WTC11 (cell line): ENCODE results near the gene ZNF292. TPM values are rescaled to one million over a fixed set of nuclear protein-coding genes. Genes with fewer than 3 reads are reported as not detected.

Experiments used
- ATAC-seq: fragments of 200-7000 bp; cut with Tn5 transposase; 2 replicates; pipeline ENCODE4 v1.10.0; 2021; ENCODE audit warnings: mild to moderate bottlenecking, moderate library complexity
- CTCF ChIA-PET: fragments of 300-600 bp; sonication (Branson Sonifier 250); formaldehyde crosslinking; loops from one replicate; lab custom pipeline; 2021; ENCODE audit warnings: antibody characterized with exemption; lab: Charles Lee
- POLR2A ChIA-PET: fragments of 350-600 bp; sonication (Branson Sonifier 250); formaldehyde crosslinking; loops from one replicate; lab custom pipeline; 2021; ENCODE audit warnings: antibody characterized with exemption; lab: Charles Lee
- DNase-seq: peaks from one replicate; pipeline ENCODE4 v3.0.0; 2021; ENCODE audit warnings: low spot score
- H3K27ac Mint-ChIP-seq: 2 replicates; pipeline ENCODE4 v1.8.0; 2021; ENCODE audit warnings: mixed read lengths
- H3K27me3 Mint-ChIP-seq: 2 replicates; pipeline ENCODE4 v1.8.0; 2021; ENCODE audit warnings: low read depth, mild to moderate bottlenecking, moderate library complexity, mixed read lengths
- H3K36me3 Mint-ChIP-seq: 2 replicates; pipeline ENCODE4 v1.8.0; 2021; ENCODE audit warnings: mixed read lengths
- H3K4me1 Mint-ChIP-seq: 2 replicates; pipeline ENCODE4 v1.8.0; 2022; ENCODE audit warnings: mixed read lengths
- H3K4me3 Mint-ChIP-seq: 2 replicates; pipeline ENCODE4 v1.8.0; 2021; ENCODE audit warnings: mild to moderate bottlenecking, moderate library complexity, mixed read lengths
- H3K9me3 Mint-ChIP-seq: 2 replicates; pipeline ENCODE4 v1.8.0; 2021; ENCODE audit warnings: mixed read lengths
- ESRRA ChIP-seq: sonication (generic); formaldehyde crosslinking; IDR thresholded peaks from 2 replicates; pipeline ENCODE4 v1.8.1; 2022; ENCODE audit warnings: mild to moderate bottlenecking, missing genetic modification reagents, borderline replicate concordance
- FOXK1 ChIP-seq: sonication (generic); formaldehyde crosslinking; IDR thresholded peaks from 2 replicates; pipeline ENCODE4 v1.8.0; 2022; ENCODE audit warnings: mild to moderate bottlenecking, moderate library complexity, missing genetic modification reagents
- NFYB ChIP-seq: sonication (generic); formaldehyde crosslinking; conservative IDR thresholded peaks from 2 replicates; pipeline ENCODE4 v1.8.0; 2022; ENCODE audit warnings: low read depth, missing genetic modification reagents
- ZNF138 ChIP-seq: sonication (generic); formaldehyde crosslinking; conservative IDR thresholded peaks from 2 replicates; pipeline ENCODE4 v1.8.1; 2022; ENCODE audit warnings: mild to moderate bottlenecking, moderate library complexity, missing genetic modification reagents
- ZNF416 ChIP-seq: fragments of 250-450 bp; sonication (Bioruptor Pico); IDR thresholded peaks from 2 replicates; pipeline ENCODE4 v1.9.0; 2021; ENCODE audit warnings: mild to moderate bottlenecking, inconsistent platforms
- ZNF423 ChIP-seq: fragments of 250-450 bp; sonication (Bioruptor Pico); IDR thresholded peaks from 2 replicates; pipeline ENCODE4 v2.1.2; 2022; ENCODE audit warnings: mild to moderate bottlenecking, moderate library complexity
- total RNA-seq: library from RNA; stranded (reverse); gene quantifications from 3 replicates; pipeline ENCODE4 v1.2.3, GENCODE V29; 2021
- TF ChIP-seq, protein P1 (sequence below): sonication (generic); formaldehyde crosslinking; IDR thresholded peaks from 2 replicates; pipeline ENCODE4 v1.8.1; 2022; ENCODE audit warnings: missing genetic modification reagents, borderline replicate concordance
- TF ChIP-seq, protein P2 (sequence below): sonication (generic); formaldehyde crosslinking; IDR thresholded peaks from 2 replicates; pipeline ENCODE4 v1.8.1; 2023; ENCODE audit warnings: mild to moderate bottlenecking, missing genetic modification reagents, moderate library complexity
- TF ChIP-seq, protein P3 (sequence below): sonication (generic); formaldehyde crosslinking; IDR thresholded peaks from 2 replicates; pipeline ENCODE4 v1.8.0; 2023; ENCODE audit warnings: mild to moderate bottlenecking, missing genetic modification reagents
- TF ChIP-seq, protein P4 (sequence below): fragments of 250-450 bp; sonication (Bioruptor Pico); IDR thresholded peaks from 2 replicates; pipeline ENCODE4 v1.9.0; 2021; ENCODE audit warnings: mild to moderate bottlenecking
- TF ChIP-seq, protein P5 (sequence below): fragments of 250-450 bp; sonication (Bioruptor Pico); IDR thresholded peaks from 2 replicates; pipeline ENCODE4 v1.9.0; 2021; ENCODE audit warnings: mild to moderate bottlenecking
- TF ChIP-seq, protein P6 (sequence below): sonication (generic); formaldehyde crosslinking; IDR thresholded peaks from 2 replicates; pipeline ENCODE4 v1.8.0; 2023; ENCODE audit warnings: missing genetic modification reagents, mild to moderate bottlenecking, borderline replicate concordance
- TF ChIP-seq, protein P7 (sequence below): sonication (generic); formaldehyde crosslinking; IDR thresholded peaks from 2 replicates; pipeline ENCODE4 v1.8.1; 2022; ENCODE audit warnings: mild to moderate bottlenecking, moderate library complexity, missing genetic modification reagents

Gene ZNF292
- total RNA-seq, 1 experiment from 2014 or later: 42.1 TPM

DNA sequence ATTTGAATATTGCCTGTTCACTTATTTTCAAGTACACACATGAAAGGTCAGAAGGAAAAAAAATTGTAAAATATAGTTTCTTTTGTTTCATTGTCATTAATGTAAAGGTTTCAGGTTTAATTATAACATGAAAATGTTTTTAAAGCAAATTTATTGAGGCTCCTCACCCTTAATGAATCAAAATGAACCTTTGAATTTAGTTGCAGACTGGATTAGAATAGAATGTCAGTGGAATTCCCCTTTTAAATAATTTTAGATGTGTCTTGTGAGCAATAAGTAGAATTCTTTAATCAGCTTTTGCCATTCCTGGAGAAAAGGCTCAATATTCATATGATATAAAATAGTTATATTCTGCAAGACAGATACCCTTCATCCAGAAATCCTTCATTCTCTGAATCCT lies 96.4 kb downstream of the ZNF292 start:
- Mint-ChIP-seq H3K4me3 (no peak overlapping the region), H3K27me3 (no peaks in the 10 kb centered on the region), H3K36me3 (peaks cover 83% of the 10 kb centered on the region), H3K4me1 (peaks cover 24% of the 10 kb centered on the region), H3K9me3 (peaks cover 23% of the 10 kb centered on the region), H3K27ac (no peak overlapping the region)
- no peak for ATAC-seq
- no peak for DNase-seq
- TF ChIP-seq, protein P1, sequence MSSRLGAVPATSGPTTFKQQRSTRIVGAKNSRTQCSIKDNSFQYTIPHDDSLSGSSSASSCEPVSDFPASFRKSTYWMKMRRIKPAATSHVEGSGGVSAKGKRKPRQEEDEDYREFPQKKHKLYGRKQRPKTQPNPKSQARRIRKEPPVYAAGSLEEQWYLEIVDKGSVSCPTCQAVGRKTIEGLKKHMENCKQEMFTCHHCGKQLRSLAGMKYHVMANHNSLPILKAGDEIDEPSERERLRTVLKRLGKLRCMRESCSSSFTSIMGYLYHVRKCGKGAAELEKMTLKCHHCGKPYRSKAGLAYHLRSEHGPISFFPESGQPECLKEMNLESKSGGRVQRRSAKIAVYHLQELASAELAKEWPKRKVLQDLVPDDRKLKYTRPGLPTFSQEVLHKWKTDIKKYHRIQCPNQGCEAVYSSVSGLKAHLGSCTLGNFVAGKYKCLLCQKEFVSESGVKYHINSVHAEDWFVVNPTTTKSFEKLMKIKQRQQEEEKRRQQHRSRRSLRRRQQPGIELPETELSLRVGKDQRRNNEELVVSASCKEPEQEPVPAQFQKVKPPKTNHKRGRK (CRISPR knock-in tag): no peak
- TF ChIP-seq ZNF423 (CRISPR knock-in tag) (no peak), FOXK1 (CRISPR knock-in tag) (no peak), ZNF416 (CRISPR knock-in tag) (no peak), ESRRA (no peak), NFYB (CRISPR knock-in tag) (no peak), ZNF138 (no peak)
- TF ChIP-seq, protein P2, sequence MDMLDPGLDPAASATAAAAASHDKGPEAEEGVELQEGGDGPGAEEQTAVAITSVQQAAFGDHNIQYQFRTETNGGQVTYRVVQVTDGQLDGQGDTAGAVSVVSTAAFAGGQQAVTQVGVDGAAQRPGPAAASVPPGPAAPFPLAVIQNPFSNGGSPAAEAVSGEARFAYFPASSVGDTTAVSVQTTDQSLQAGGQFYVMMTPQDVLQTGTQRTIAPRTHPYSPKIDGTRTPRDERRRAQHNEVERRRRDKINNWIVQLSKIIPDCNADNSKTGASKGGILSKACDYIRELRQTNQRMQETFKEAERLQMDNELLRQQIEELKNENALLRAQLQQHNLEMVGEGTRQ (CRISPR knock-in tag): no peak
- TF ChIP-seq, protein P3, sequence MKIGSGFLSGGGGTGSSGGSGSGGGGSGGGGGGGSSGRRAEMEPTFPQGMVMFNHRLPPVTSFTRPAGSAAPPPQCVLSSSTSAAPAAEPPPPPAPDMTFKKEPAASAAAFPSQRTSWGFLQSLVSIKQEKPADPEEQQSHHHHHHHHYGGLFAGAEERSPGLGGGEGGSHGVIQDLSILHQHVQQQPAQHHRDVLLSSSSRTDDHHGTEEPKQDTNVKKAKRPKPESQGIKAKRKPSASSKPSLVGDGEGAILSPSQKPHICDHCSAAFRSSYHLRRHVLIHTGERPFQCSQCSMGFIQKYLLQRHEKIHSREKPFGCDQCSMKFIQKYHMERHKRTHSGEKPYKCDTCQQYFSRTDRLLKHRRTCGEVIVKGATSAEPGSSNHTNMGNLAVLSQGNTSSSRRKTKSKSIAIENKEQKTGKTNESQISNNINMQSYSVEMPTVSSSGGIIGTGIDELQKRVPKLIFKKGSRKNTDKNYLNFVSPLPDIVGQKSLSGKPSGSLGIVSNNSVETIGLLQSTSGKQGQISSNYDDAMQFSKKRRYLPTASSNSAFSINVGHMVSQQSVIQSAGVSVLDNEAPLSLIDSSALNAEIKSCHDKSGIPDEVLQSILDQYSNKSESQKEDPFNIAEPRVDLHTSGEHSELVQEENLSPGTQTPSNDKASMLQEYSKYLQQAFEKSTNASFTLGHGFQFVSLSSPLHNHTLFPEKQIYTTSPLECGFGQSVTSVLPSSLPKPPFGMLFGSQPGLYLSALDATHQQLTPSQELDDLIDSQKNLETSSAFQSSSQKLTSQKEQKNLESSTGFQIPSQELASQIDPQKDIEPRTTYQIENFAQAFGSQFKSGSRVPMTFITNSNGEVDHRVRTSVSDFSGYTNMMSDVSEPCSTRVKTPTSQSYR (CRISPR knock-in tag): no peak
- TF ChIP-seq, protein P4, sequence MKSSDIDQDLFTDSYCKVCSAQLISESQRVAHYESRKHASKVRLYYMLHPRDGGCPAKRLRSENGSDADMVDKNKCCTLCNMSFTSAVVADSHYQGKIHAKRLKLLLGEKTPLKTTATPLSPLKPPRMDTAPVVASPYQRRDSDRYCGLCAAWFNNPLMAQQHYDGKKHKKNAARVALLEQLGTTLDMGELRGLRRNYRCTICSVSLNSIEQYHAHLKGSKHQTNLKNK (CRISPR knock-in tag): no peak
- TF ChIP-seq, protein P5, sequence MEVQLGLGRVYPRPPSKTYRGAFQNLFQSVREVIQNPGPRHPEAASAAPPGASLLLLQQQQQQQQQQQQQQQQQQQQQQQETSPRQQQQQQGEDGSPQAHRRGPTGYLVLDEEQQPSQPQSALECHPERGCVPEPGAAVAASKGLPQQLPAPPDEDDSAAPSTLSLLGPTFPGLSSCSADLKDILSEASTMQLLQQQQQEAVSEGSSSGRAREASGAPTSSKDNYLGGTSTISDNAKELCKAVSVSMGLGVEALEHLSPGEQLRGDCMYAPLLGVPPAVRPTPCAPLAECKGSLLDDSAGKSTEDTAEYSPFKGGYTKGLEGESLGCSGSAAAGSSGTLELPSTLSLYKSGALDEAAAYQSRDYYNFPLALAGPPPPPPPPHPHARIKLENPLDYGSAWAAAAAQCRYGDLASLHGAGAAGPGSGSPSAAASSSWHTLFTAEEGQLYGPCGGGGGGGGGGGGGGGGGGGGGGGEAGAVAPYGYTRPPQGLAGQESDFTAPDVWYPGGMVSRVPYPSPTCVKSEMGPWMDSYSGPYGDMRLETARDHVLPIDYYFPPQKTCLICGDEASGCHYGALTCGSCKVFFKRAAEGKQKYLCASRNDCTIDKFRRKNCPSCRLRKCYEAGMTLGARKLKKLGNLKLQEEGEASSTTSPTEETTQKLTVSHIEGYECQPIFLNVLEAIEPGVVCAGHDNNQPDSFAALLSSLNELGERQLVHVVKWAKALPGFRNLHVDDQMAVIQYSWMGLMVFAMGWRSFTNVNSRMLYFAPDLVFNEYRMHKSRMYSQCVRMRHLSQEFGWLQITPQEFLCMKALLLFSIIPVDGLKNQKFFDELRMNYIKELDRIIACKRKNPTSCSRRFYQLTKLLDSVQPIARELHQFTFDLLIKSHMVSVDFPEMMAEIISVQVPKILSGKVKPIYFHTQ: no peak
- TF ChIP-seq, protein P6, sequence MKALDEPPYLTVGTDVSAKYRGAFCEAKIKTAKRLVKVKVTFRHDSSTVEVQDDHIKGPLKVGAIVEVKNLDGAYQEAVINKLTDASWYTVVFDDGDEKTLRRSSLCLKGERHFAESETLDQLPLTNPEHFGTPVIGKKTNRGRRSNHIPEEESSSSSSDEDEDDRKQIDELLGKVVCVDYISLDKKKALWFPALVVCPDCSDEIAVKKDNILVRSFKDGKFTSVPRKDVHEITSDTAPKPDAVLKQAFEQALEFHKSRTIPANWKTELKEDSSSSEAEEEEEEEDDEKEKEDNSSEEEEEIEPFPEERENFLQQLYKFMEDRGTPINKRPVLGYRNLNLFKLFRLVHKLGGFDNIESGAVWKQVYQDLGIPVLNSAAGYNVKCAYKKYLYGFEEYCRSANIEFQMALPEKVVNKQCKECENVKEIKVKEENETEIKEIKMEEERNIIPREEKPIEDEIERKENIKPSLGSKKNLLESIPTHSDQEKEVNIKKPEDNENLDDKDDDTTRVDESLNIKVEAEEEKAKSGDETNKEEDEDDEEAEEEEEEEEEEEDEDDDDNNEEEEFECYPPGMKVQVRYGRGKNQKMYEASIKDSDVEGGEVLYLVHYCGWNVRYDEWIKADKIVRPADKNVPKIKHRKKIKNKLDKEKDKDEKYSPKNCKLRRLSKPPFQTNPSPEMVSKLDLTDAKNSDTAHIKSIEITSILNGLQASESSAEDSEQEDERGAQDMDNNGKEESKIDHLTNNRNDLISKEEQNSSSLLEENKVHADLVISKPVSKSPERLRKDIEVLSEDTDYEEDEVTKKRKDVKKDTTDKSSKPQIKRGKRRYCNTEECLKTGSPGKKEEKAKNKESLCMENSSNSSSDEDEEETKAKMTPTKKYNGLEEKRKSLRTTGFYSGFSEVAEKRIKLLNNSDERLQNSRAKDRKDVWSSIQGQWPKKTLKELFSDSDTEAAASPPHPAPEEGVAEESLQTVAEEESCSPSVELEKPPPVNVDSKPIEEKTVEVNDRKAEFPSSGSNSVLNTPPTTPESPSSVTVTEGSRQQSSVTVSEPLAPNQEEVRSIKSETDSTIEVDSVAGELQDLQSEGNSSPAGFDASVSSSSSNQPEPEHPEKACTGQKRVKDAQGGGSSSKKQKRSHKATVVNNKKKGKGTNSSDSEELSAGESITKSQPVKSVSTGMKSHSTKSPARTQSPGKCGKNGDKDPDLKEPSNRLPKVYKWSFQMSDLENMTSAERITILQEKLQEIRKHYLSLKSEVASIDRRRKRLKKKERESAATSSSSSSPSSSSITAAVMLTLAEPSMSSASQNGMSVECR (CRISPR knock-in tag): no peak
- TF ChIP-seq, protein P7, sequence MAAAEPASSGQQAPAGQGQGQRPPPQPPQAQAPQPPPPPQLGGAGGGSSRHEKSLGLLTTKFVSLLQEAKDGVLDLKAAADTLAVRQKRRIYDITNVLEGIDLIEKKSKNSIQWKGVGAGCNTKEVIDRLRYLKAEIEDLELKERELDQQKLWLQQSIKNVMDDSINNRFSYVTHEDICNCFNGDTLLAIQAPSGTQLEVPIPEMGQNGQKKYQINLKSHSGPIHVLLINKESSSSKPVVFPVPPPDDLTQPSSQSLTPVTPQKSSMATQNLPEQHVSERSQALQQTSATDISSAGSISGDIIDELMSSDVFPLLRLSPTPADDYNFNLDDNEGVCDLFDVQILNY (CRISPR knock-in tag): no peak
- ChIA-PET POLR2A (no interaction called here), CTCF (no interaction called here)
